Measurements from ENCODE around the gene SLC44A5. TPM values are rescaled to one million over a fixed set of nuclear protein-coding genes. Genes with fewer than 3 reads are reported as not detected.
"Not testable (repeated sequence)": the region's sequence is repeated elsewhere in the genome, so short reads cannot be mapped to it uniquely, and the experiment has no call there.

The SLC44A5 gene
- total RNA-seq, 1 donor from 2014 or later: 0.21 TPM

DNA sequence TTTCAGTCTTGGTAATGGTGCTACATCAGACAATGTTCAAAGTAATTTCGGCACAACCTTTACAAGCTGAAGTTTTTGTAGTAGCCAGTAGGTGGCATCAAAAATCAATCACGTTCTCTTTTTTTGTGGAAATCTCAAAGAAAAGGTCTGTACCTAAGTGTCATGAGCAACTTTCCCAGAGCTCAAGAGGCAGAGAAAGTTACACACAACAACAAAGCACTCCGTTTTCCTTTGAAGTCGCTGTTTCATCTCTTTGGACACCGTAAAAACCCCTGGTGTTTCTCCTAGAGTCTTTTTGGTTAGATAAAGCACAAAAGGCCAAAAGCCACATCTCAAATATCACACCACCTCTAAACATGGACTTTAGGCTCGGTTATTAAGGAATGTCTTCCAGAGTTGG lies 345.1 kb downstream of the SLC44A5 start:
- no peaks in the 10 kb centered on the region for H3K9me3 Mint-ChIP-seq (ENCODE audit: unreplicated experiment)
- H3K27me3 Mint-ChIP-seq (ENCODE audit: unreplicated experiment): no peaks in the 10 kb centered on the region
- TF ChIP-seq, protein P1, sequence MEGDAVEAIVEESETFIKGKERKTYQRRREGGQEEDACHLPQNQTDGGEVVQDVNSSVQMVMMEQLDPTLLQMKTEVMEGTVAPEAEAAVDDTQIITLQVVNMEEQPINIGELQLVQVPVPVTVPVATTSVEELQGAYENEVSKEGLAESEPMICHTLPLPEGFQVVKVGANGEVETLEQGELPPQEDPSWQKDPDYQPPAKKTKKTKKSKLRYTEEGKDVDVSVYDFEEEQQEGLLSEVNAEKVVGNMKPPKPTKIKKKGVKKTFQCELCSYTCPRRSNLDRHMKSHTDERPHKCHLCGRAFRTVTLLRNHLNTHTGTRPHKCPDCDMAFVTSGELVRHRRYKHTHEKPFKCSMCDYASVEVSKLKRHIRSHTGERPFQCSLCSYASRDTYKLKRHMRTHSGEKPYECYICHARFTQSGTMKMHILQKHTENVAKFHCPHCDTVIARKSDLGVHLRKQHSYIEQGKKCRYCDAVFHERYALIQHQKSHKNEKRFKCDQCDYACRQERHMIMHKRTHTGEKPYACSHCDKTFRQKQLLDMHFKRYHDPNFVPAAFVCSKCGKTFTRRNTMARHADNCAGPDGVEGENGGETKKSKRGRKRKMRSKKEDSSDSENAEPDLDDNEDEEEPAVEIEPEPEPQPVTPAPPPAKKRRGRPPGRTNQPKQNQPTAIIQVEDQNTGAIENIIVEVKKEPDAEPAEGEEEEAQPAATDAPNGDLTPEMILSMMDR (IDR thresholded peaks at IDR 0.05): peak; percentile 64
- H3K27ac Mint-ChIP-seq (ENCODE audit: unreplicated experiment): no peak overlapping the region
- H3K4me1 Mint-ChIP-seq (ENCODE audit: unreplicated experiment): no peaks in the 10 kb centered on the region
- no peak overlapping the region for H3K4me3 Mint-ChIP-seq (ENCODE audit: unreplicated experiment)
- H3K36me3 Mint-ChIP-seq (ENCODE audit: unreplicated experiment): no peaks in the 10 kb centered on the region
- no peak for DNase-seq (ENCODE audit: extremely low spot score, unreplicated experiment)

DNA sequence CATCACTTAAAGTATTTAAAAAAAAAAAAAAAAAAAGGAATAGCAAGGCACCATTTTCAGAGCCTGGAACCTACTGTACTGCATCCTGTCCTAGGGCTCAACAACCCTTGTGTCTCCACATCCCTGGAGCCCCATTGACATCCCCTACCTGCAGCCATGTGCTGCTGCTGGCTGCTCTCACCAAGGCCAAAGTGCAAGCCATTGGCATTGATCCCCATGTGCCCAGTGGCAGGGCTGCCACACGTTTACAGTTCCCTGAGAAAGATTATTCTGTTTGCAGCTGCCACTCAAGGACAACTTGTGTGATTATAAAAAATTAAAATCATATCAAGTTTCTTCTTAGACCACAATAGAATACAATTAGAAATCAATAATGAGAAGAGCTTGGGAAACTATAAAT lies 346.8 kb downstream of the SLC44A5 start:
- Mint-ChIP-seq H3K4me1 (ENCODE audit: unreplicated experiment) (no peaks in the 10 kb centered on the region), H3K4me3 (ENCODE audit: unreplicated experiment) (no peak overlapping the region), H3K9me3 (ENCODE audit: unreplicated experiment) (no peaks in the 10 kb centered on the region), H3K36me3 (ENCODE audit: unreplicated experiment) (no peaks in the 10 kb centered on the region), H3K27ac (ENCODE audit: unreplicated experiment) (no peak overlapping the region), H3K27me3 (ENCODE audit: unreplicated experiment) (no peaks in the 10 kb centered on the region)
- DNase-seq (ENCODE audit: extremely low spot score, unreplicated experiment): no peak
- TF ChIP-seq, protein P1 (IDR thresholded peaks at IDR 0.05): no peak

DNA sequence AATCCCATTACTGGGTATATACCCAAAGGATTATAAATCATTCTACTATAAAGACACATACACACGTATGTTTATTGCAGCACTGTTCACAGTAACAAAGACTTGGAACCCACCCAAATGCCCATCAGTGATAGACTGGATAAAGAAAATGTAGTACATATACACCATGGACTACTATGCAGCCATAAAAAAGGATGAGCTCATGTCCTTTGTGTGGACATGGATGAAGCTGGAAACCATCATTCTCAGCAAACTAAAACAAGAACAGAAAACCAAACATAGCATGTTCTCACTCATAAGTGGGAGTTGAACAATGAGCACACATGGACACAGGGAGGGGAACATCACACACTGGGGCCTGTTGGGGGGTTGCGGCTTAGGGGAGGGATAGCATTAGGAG lies 347.3 kb downstream of the SLC44A5 start:
- not testable (repeated sequence) for H3K27me3 Mint-ChIP-seq (ENCODE audit: unreplicated experiment); DNase-seq (ENCODE audit: extremely low spot score, unreplicated experiment); H3K4me3 Mint-ChIP-seq (ENCODE audit: unreplicated experiment); H3K9me3 Mint-ChIP-seq (ENCODE audit: unreplicated experiment); H3K27ac Mint-ChIP-seq (ENCODE audit: unreplicated experiment); H3K4me1 Mint-ChIP-seq (ENCODE audit: unreplicated experiment); H3K36me3 Mint-ChIP-seq (ENCODE audit: unreplicated experiment)

DNA sequence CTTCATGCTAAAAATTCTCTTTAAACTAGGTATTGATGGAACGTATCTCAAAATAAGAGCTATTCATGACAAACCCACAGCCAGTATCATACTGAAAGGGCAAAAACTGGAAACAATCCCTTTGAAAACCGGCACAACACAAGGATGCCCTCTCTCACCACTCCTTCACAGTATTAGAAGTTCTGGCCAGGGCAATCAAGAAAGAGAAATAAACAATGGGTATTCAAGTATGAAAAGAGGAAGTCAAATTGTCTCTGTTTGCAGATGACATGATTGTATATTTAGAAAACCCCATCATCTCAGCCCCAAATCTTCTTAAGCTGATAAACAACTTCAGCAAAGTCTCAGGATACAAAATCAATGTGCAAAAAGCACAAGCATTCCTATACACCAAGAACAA lies 349.0 kb downstream of the SLC44A5 start:
- not testable (repeated sequence) for H3K27me3 Mint-ChIP-seq (ENCODE audit: unreplicated experiment); H3K36me3 Mint-ChIP-seq (ENCODE audit: unreplicated experiment); H3K27ac Mint-ChIP-seq (ENCODE audit: unreplicated experiment); H3K4me1 Mint-ChIP-seq (ENCODE audit: unreplicated experiment); DNase-seq (ENCODE audit: extremely low spot score, unreplicated experiment); H3K4me3 Mint-ChIP-seq (ENCODE audit: unreplicated experiment); H3K9me3 Mint-ChIP-seq (ENCODE audit: unreplicated experiment)

DNA sequence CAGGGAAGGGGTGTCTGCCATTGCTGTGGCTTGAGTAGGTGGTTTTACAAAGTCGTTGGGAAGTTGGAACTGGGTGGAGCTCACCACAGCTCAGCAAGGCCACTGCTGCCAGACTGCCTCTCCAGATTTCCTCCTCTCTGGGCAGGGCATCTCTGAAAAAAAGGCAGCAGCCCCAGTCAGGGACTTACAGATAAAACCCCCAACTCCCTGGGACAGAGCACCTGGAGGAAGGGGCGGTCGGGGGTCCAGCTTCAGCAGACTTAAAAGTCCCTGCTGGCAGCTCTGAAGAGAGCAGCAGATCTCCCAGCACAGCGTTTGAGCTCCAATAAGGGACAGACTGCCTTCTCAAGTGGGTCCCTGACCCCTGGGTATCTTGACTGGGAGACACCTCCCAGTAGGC lies 352.6 kb downstream of the SLC44A5 start:
- TF ChIP-seq, protein P1 (IDR thresholded peaks at IDR 0.05): no peak
- Mint-ChIP-seq H3K36me3 (ENCODE audit: unreplicated experiment) (no peaks in the 10 kb centered on the region), H3K27ac (ENCODE audit: unreplicated experiment) (no peak overlapping the region), H3K4me3 (ENCODE audit: unreplicated experiment) (no peak overlapping the region), H3K9me3 (ENCODE audit: unreplicated experiment) (no peaks in the 10 kb centered on the region), H3K27me3 (ENCODE audit: unreplicated experiment) (no peaks in the 10 kb centered on the region), H3K4me1 (ENCODE audit: unreplicated experiment) (no peaks in the 10 kb centered on the region)
- no peak for DNase-seq (ENCODE audit: extremely low spot score, unreplicated experiment)

DNA sequence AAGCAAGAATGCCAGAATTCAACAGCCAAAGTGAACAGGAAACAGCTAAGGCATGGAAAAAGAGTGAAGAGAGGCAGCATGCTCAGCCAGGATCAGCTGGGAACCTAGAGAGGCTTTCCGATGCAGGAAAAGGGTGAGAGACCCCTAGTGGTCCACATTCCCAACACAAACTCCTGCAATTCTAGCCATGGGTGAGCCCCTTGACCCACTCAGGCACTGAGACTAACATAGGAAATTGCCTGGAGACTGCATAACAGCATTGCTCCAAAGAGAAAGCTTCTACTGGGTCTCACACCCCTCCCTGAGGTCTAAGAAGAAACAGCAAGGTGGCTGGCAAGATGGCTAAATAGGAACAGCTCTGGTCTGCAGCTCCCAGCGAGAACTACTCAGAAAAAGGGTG lies 353.5 kb downstream of the SLC44A5 start:
- TF ChIP-seq, protein P1 (IDR thresholded peaks at IDR 0.05): no peak
- H3K36me3 Mint-ChIP-seq (ENCODE audit: unreplicated experiment): no peaks in the 10 kb centered on the region
- no peak for DNase-seq (ENCODE audit: extremely low spot score, unreplicated experiment)
- no peaks in the 10 kb centered on the region for H3K4me1 Mint-ChIP-seq (ENCODE audit: unreplicated experiment)
- no peak overlapping the region for H3K27ac Mint-ChIP-seq (ENCODE audit: unreplicated experiment)
- H3K27me3 Mint-ChIP-seq (ENCODE audit: unreplicated experiment): no peaks in the 10 kb centered on the region
- H3K4me3 Mint-ChIP-seq (ENCODE audit: unreplicated experiment): no peak overlapping the region
- no peaks in the 10 kb centered on the region for H3K9me3 Mint-ChIP-seq (ENCODE audit: unreplicated experiment)

DNA sequence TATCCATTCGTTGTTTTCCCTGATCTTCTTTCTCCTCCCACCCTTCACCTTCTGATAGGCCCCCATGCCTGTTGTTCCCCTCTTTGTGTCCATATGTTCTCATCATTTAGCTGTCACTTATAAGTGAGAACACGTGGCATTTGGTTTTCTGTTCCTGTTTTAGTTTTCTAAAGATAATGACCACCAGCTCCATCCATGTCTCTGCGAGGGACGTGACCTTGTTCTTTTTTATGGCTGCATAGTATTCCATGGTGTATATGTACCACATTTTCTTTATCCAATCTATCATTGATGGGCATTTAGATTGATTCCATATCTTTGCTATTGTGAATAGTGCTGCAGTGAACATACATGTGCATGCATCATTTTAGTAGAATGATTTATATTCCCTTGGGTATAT lies 360.8 kb downstream of the SLC44A5 start:
- not testable (repeated sequence) for H3K36me3 Mint-ChIP-seq (ENCODE audit: unreplicated experiment); DNase-seq (ENCODE audit: extremely low spot score, unreplicated experiment); H3K4me1 Mint-ChIP-seq (ENCODE audit: unreplicated experiment); H3K4me3 Mint-ChIP-seq (ENCODE audit: unreplicated experiment); H3K9me3 Mint-ChIP-seq (ENCODE audit: unreplicated experiment); H3K27ac Mint-ChIP-seq (ENCODE audit: unreplicated experiment); H3K27me3 Mint-ChIP-seq (ENCODE audit: unreplicated experiment)
